Smooth muscle cell (in vitro differentiated cells): ENCODE data around the gene ERI3. TPM values are rescaled to one million over a fixed set of nuclear protein-coding genes. Genes with fewer than 3 reads are reported as not detected.

Source experiments
- DNase-seq: peaks from one replicate; lab custom pipeline; 2025; ENCODE audit not compliant: unreplicated experiment; lab: John Stamatoyannopoulos, UW
- H2AFZ ChIP-seq: fragments of 200-600 bp; sonication (generic); 2 replicates; pipeline ENCODE4 v1.6.0; 2016; ENCODE audit warnings: antibody characterized with exemption, low read depth, mild to moderate bottlenecking
- H3F3A ChIP-seq: fragments of 200-600 bp; sonication (generic); 2 replicates; pipeline ENCODE4 v1.6.0; 2017; ENCODE audit warnings: antibody characterized with exemption, low read depth
- H3K27ac ChIP-seq: fragments of 200-600 bp; sonication (generic); 2 replicates; pipeline ENCODE4 v1.5.1; 2016; ENCODE audit warnings: low read depth, mild to moderate bottlenecking
- H3K27me3 ChIP-seq: fragments of 200-600 bp; sonication (generic); 2 replicates; pipeline ENCODE4 v1.6.1; 2016; ENCODE audit warnings: low read depth, mild to moderate bottlenecking
- H3K36me3 ChIP-seq: fragments of 200-600 bp; sonication (generic); 2 replicates; pipeline ENCODE4 v1.5.1; 2016; ENCODE audit warnings: low read depth
- H3K4me1 ChIP-seq: fragments of 200-600 bp; sonication (generic); 2 replicates; pipeline ENCODE4 v1.5.1; 2016; ENCODE audit warnings: low read depth
- H3K4me2 ChIP-seq: fragments of 200-600 bp; sonication (generic); 2 replicates; pipeline ENCODE4 v1.6.0; 2016; ENCODE audit warnings: mild to moderate bottlenecking
- H3K4me3 ChIP-seq: fragments of 200-600 bp; sonication (generic); 2 replicates; pipeline ENCODE4 v1.5.1; 2016; ENCODE audit warnings: mild to moderate bottlenecking
- H3K79me2 ChIP-seq: fragments of 200-600 bp; sonication (generic); 2 replicates; pipeline ENCODE4 v1.6.0; 2016; ENCODE audit warnings: low read depth, mild to moderate bottlenecking
- H3K9ac ChIP-seq: fragments of 200-600 bp; sonication (generic); 2 replicates; pipeline ENCODE4 v1.6.0; 2016; ENCODE audit warnings: low read depth
- H3K9me3 ChIP-seq: fragments of 200-600 bp; sonication (generic); replicated peaks from 2 replicates; pipeline ENCODE4 v1.5.1; 2016; ENCODE audit warnings: low read depth
- H4K20me1 ChIP-seq: fragments of 200-600 bp; sonication (generic); 2 replicates; pipeline ENCODE4 v1.6.0; 2016; ENCODE audit warnings: low read depth
- CTCF ChIP-seq: fragments of 200-600 bp; sonication (generic); IDR thresholded peaks from 2 replicates; pipeline ENCODE4 v1.5.1; 2017; ENCODE audit warnings: borderline replicate concordance, mild to moderate bottlenecking, antibody characterized with exemption; ENCODE audit not compliant: insufficient read depth, poor library complexity, severe bottlenecking
- WGBS: methylation state at CpG from one replicate; pipeline ENCODE4 v1.1.7; 2016; ENCODE audit warnings: low lambda C conversion rate; 5-methylcytosine and 5-hydroxymethylcytosine counted together
- polyA plus RNA-seq: library from polyadenylated mRNA; unstranded; fragments of >200 nt; fragmentation: Nextera tagmentation; extraction: Ambion mirVana; gene quantifications from 2 replicates; pipeline ENCODE4 v1.2.1, GENCODE V29; 2016
- total RNA-seq: library from RNA; depleted of rRNA; stranded (reverse); fragments of >200 nt; gene quantifications from 2 replicates; pipeline ENCODE4 v1.2.3, GENCODE V29; 2014

Gene ERI3
- total and polyA plus RNA-seq, 2 experiments from 2014 or later: 91.2 to 112 TPM

- Histone ChIP-seq H3K4me3 (no peak overlapping the region), H3K9ac (no peak overlapping the region), H3K9me3 (no peaks in the 10 kb centered on the region), H3K4me2 (no peak overlapping the region), H3K27ac (no peak overlapping the region), H3F3A (no peaks in the 10 kb centered on the region), H2AFZ (no peak overlapping the region), H4K20me1 (peaks cover 58% of the 10 kb centered on the region), H3K36me3 (peaks cover 8% of the 10 kb centered on the region), H3K79me2 (peaks cover 22% of the 10 kb centered on the region), H3K4me1 (no peaks in the 10 kb centered on the region), H3K27me3 (no peaks in the 10 kb centered on the region)
- no peak for DNase-seq
- WGBS: 89% methylated on average over 4 of the region's 4 CpGs
- no peak for TF ChIP-seq CTCF
These were observed 15.3 kb downstream of the ERI3 start for GRCh38 chr1:44339731-44340130.

GRCh38 chr1:44338136-44338535, 16.9 kb downstream of the ERI3 start:
- H3K4me3 ChIP-seq: no peak overlapping the region
- peaks cover 8% of the 10 kb centered on the region for H3K36me3 ChIP-seq
- peaks cover 42% of the 10 kb centered on the region for H4K20me1 ChIP-seq
- no peaks in the 10 kb centered on the region for H3K27me3 ChIP-seq
- DNase-seq: no peak
- H3K27ac ChIP-seq: no peak overlapping the region
- H2AFZ ChIP-seq: no peak overlapping the region
- H3F3A ChIP-seq: no peaks in the 10 kb centered on the region
- H3K9me3 ChIP-seq: no peaks in the 10 kb centered on the region
- H3K4me2 ChIP-seq: no peak overlapping the region
- no peaks in the 10 kb centered on the region for H3K4me1 ChIP-seq
- TF ChIP-seq CTCF: no peak
- no peak overlapping the region for H3K9ac ChIP-seq
- WGBS: 100% methylated on average over 2 of the region's 2 CpGs
- peaks cover 9% of the 10 kb centered on the region for H3K79me2 ChIP-seq

- no peak overlapping the region for H3K27ac ChIP-seq
- H3K9me3 ChIP-seq: no peaks in the 10 kb centered on the region
- no peak overlapping the region for H2AFZ ChIP-seq
- no peak for TF ChIP-seq CTCF
- H3K79me2 ChIP-seq: peaks cover 6% of the 10 kb centered on the region
- DNase-seq: no peak
- WGBS: 47% methylated on average over 3 of the region's 3 CpGs
- H3K4me2 ChIP-seq: no peak overlapping the region
- H3K4me1 ChIP-seq: no peaks in the 10 kb centered on the region
- no peak overlapping the region for H3K4me3 ChIP-seq
- peaks cover 8% of the 10 kb centered on the region for H3K36me3 ChIP-seq
- H3K27me3 ChIP-seq: no peaks in the 10 kb centered on the region
- H4K20me1 ChIP-seq: peaks cover 32% of the 10 kb centered on the region
- H3F3A ChIP-seq: no peaks in the 10 kb centered on the region
- no peak overlapping the region for H3K9ac ChIP-seq
These were observed 18.4 kb downstream of the ERI3 start for GRCh38 chr1:44336668-44337067.

- no peak for DNase-seq
- Histone ChIP-seq H3K4me2 (no peak overlapping the region), H3F3A (no peaks in the 10 kb centered on the region), H3K9me3 (no peaks in the 10 kb centered on the region), H3K9ac (no peak overlapping the region), H3K79me2 (no peaks in the 10 kb centered on the region), H3K4me1 (no peaks in the 10 kb centered on the region), H3K4me3 (no peak overlapping the region), H4K20me1 (peaks cover 15% of the 10 kb centered on the region), H3K27me3 (no peaks in the 10 kb centered on the region), H2AFZ (no peak overlapping the region), H3K36me3 (peaks cover 8% of the 10 kb centered on the region), H3K27ac (no peak overlapping the region)
- 98% methylated on average over 3 of the region's 3 CpGs for WGBS
- no peak for TF ChIP-seq CTCF
These were observed 20.1 kb downstream of the ERI3 start for GRCh38 chr1:44334968-44335367.
